ENCODE results near the gene HEBP2.
"Not testable (repeated sequence)": the region's sequence is repeated elsewhere in the genome, so short reads cannot be mapped to it uniquely, and the experiment has no call there.

Gene HEBP2, protein sequence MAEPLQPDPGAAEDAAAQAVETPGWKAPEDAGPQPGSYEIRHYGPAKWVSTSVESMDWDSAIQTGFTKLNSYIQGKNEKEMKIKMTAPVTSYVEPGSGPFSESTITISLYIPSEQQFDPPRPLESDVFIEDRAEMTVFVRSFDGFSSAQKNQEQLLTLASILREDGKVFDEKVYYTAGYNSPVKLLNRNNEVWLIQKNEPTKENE

DNA sequence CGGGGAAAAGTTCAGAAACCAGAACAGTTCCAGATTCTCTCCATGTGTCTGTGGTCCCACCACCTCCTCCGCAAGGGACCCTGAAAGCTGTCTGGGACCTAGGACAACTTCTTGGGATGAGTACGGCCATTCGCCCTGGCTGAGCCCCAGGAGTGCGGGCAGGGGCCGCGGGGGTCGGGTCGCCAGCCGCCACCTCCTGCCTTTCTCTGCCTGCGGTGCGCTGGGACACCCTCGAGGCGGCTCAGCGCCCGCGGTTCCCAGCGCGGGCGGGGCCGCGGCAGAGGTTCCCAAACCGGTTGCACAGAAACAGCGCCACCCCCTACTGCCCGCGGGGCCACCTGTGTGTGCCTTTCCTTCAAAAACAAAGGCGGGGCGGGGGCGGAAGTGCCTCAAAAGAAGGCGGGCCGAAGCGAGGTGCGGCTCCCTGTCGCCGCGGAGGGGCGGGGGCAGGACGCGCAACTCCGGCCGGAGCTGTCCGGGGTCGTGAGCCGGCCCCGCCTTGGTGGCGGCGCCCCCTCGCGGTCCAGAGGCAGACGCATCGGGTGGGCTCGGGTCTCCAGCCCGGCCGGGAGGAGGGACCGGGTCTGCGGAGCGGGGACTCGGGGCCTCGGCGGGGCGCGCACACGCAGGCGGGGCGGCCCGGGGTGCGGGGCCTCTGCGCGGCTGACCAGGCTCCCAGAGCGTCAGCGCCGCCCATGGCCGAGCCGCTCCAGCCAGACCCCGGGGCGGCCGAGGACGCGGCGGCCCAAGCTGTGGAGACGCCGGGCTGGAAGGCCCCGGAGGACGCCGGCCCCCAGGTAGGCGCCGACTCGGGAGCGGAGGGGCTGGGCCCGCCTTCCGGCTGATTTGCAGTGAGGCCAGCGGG is at the start of gene HEBP2:
TSS of gene HEBP2 (plus strand) at position 423 of the 865 bp plus-strand sequence. CDS start at position 696, 273 bp downstream.
- peak; percentile 77 to 90 for DNase-seq (ENCODE audit: extremely low read depth in 1 of 2, low read depth in 1 of 2)

DNA sequence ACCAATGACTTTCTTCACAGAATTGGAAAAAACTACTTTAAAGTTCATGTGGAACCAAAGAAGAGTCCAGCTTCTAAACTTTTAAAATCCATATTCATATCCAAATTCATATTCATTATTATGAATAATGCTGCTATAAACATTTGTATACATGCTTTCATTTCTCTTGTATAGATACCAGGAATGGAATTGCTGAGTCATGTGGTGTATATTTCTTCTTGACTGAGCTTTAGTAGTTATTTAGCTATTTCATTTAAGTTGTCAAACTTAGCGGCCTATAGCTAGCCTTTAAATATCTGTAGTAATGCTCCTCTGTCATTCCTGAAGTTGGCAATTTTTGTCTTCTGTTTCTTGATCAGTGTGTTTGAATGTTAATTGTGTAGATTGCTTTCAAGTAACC is 46.1 kb upstream of the HEBP2 start:
- DNase-seq (ENCODE audit: extremely low read depth in 1 of 2, low read depth in 1 of 2) = no peak

DNA sequence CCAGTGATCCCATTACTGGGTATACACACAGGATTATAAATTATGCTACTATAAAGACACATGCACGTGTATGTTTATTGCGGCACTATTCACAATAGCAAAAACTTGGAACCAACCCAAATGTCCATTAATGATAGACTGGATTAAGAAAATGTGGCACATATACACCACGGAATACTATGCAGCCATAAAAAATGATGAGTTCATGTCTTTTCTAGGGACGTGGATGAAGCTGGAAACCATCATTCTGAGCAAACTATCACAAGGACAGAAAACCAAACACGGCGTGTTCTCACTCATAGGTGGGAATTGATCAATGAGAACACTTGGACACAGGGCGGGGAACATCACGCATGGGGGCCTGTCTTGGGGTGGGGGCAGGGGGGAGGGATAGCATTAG is 35.3 kb upstream of the HEBP2 start:
- not testable (repeated sequence) for DNase-seq (ENCODE audit: extremely low read depth in 1 of 2, low read depth in 1 of 2)

DNA sequence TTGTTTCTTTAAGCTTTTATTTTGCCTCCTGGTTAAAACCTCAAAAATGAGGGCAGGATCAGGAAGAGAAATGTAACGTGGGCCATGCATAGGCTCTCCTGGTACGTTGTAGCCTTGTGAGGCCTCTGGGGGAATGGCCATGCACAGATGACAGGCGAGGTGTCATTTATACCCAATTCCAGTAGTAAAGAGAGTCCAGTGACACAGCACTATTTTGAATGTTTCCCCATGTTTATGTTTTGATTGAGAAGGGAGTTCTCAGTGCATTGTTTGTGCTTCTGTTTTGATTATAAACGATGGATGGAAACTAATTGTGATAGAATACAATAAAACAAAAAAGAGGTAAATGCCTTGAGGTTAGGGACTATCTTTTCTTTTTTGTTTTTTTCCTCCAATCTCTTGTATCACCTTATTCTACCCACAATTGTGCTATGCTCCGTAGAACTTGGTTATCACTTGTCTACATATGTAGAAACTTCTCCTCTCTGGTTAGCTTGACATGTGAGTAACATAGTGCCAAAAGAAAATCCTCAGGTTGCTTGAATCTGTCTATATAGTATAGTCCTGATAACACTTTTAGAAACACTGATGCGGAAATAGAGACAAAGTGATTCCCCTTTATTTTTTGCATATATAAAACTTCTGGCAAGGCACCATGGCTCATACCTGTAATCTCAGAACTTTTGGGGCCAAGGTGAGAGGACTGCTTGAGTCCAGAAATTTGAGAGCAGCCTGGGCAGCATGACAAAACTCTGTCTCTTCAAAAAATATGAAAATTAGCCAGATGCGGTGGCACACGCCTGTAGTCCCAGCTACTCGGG is 33.2 kb upstream of the HEBP2 start:
- no peak for DNase-seq (ENCODE audit: extremely low read depth in 1 of 2, low read depth in 1 of 2)

DNA sequence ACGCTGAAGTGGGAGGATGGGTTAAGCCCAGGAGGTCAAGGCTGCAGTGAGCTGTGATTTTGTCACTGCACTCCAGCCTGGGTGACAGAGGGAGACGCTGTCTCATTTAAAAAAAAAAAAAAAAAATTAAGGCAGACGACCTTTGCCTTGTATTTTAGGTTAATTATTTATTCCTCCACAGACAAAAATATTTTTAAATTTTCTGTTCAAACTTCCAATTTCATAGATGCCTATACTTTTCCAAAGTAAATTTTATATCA is 32.6 kb upstream of the HEBP2 start:
- DNase-seq (ENCODE audit: extremely low read depth in 1 of 2, low read depth in 1 of 2) = no peak

DNA sequence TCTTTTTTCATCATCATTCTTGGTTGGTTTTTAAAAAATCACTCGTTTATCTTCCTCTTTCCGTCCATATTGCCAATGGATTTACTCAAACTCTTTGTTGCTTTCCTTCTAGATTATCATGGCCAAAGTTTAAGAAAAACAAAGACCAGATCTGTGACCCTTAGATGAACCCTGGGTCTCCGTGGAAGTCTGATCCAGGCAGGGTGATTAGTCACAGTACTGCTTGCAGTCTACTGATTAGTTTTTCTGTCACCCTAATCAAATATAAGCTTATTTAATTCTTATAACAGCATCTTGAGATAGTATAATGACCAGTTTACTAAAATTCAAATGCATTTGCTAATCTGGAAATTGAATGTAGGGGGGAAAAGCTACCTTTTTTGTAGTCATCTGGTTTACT is 32.3 kb upstream of the HEBP2 start:
- DNase-seq (ENCODE audit: extremely low read depth in 1 of 2, low read depth in 1 of 2) = no peak

DNA sequence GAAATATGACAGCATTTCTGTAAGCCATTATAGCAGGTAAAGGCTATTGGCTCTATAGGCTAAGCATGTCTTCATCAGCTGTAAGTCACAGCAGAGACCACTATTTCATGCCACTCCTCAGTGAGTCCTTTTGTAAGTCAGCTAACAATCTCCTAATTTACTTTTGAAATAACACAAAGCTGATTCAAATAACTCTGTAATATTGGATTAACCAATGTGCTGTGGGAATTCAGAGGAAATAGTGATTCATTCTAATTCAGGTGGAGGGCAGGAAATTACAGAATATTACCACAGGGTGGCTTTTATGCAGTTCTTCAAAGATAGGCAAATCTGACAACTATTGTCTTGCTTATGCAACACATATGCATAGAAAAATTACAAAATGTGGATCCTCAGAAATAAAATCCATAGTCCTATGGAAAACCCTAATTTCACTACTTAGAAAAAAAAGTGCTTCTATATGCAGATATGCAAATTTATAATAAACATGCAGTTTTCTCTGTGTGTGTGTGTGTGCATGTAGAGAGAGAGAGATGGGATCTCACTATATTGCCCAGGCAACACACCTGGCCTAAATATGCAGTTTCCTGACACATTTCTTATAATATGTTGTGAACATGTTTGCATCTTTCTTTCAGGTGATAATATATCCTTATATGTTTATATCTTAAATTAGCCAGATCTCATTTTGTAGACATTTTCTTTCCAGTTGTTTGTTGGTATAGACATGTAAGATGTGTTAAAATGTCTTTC is 31.1 kb upstream of the HEBP2 start:
- DNase-seq (ENCODE audit: extremely low read depth in 1 of 2, low read depth in 1 of 2) = no peak

DNA sequence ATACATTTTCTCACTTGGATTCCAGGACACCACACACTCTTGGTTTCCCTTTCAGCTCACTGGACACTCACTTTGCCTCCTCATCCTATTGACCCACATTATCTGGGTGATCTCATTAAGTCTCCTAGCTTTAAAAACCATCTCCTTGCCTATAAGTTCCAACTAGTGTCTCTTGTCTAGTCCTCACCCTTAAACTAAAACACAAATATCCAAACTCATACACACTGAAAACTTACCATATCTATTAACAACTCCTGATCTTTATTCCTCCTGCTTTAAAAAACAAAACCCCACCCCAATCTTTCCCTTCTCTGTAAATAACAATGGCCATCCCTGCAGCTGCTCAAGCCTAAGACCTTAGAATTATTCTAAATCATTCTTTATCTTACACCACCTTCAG is 29.8 kb upstream of the HEBP2 start:
- DNase-seq (ENCODE audit: extremely low read depth in 1 of 2, low read depth in 1 of 2) = no peak

DNA sequence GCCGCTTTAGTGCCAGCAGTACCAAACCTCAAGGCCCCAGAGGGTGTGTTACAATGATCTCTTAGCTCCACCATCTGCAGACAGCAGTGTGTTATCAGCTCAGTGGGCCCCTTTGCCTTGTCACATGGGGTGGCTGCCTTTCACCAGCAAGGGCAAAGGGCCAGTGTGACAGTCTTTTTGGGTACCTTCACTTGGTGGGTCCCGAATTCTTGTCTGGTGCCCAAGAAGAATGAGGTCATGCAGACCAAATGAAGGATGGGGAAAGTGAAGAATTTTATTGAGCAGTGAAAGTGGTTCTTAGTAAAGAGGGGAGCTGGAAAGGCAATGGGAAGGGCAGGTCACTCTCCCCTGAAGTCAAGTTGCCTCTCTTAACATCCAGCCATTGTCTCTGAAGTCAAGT is 29.2 kb upstream of the HEBP2 start:
- no peak for DNase-seq (ENCODE audit: extremely low read depth in 1 of 2, low read depth in 1 of 2)

DNA sequence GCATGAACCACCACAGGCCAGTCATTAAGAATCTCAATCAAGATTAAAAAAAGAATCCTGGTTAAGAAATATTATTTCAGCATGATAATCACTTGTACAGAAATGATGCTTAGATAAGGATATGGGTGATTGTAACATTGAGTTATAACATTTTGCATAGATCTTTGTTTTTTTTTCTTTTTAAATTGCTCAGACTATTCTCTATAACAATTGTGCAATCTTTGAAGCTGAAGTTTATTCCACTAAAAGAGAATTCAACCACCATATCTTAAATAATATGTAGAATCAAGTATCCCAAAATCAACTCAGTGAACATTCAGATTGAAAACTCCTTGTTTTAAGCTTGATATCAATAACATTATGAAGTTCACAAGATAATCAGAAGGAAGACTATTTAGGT is 27.0 kb upstream of the HEBP2 start:
- DNase-seq (ENCODE audit: extremely low read depth in 1 of 2, low read depth in 1 of 2) = no peak

DNA sequence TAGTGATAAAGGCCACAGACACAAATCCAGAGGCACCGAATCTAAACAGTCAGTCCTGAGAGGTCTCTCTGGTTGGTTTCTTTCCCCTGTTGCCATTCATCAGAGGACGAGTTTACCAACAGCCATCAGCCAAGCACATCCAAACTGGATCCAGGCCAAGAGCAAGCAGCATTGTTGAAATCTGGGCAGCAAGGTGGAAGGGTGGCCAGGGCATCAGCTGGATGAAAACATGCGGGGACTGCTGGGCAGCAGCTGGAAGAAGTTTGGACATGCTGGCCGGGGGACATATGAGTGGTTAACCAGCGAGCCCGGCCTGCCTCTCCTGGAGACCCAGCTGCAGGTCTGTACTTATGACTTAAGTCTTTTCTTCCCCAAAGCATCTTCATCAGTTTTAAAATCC is 26.2 kb upstream of the HEBP2 start, which contains the start of gene SMIM28:
TSS of gene SMIM28 (plus strand) at position 62 of the 400 bp plus-strand sequence. CDS start at position 230, 168 bp downstream.
- DNase-seq (ENCODE audit: extremely low read depth in 1 of 2, low read depth in 1 of 2) = no peak

DNA sequence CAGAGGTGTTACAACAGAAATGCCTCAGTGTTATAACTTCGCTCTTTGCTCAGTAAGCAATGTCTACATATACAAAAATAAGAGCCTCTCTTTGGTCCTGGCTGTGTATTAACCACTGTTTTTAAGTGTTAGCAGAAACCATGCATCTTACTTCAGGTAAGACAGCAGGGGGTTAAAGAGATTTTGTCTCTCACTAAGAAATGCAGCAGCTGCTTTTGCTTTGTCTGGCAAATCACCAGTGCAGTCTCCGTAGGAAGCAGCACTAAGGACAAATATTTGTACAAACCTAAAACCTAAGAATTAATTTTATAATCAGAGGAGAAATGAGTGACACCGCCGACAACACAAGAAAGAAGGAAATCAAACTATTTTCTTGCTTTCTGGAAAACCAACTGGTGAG is 25.6 kb upstream of the HEBP2 start:
- DNase-seq (ENCODE audit: extremely low read depth in 1 of 2, low read depth in 1 of 2) = no peak

DNA sequence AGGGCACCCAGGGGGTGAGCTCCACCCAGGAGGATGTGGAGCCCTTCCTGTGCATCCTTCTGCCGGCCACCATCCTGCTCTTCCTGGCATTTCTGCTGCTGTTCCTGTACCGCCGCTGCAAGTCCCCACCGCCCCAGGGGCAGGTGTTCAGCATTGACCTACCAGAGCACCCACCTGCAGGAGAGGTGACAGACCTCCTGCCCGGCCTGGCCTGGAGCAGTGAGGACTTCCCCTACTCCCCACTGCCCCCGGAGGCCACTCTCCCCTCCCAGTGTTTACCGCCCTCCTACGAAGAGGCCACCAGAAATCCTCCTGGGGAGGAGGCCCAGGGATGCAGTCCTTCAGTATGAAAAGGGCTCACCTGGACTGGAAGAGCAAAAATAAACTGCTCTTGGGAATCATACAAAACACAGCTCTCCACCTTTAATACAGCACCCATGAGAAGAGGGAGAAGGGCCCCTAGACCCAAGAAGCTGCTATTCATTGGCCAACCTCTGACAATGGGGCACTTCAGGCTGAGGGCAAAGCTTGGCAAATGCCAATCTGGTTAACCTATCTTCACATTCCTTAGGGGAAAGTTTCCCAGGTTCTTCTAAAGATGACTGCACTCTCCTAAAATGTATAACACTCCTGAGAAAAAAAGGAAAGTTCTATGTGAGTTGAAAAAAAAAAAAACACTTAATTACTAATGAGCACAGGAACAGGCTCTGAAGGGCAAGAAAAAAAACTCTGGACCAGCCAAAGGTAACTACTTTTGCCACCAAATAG is 21.3 kb upstream of the HEBP2 start:
- no peak for DNase-seq (ENCODE audit: extremely low read depth in 1 of 2, low read depth in 1 of 2)

DNA sequence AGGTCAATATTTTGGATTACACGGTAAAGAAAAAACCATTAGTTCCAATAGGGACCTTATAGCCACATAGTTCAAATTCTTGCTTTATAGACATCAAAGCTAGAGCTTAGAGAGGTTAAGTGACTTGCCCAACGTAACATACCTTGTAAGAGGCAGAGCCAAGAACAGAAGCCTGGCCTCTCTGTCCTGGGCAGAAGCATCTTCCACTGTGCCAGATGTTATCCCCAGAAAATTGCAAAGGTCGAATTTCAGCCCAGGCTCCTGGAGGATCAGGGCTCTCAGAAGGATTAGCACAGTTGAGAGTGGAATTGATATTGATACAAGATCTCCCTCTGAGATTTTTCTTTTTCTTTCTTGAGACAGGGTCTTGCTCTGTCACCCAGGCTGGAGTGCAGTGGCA is 20.2 kb upstream of the HEBP2 start:
- no peak for DNase-seq (ENCODE audit: extremely low read depth in 1 of 2, low read depth in 1 of 2)

DNA sequence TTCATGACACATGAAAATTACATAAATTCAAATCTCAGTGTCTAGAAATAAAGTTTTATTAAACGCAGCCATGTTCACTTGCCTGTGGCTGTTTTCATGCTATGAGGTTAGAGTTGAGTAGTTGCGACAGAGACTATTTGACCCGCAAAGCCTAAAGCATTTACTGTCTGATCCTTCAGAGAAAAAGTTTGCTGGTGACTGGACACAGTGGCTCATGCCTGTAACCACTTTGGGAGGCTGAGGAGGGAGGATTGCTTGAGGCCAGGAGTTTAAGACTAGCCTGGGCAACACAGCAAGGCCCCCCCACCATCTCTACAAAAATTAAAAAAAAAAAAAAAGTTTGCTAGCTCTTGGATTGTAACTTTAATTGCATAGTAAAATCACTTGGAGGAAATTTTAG is 17.1 kb upstream of the HEBP2 start:
- DNase-seq (ENCODE audit: extremely low read depth in 1 of 2, low read depth in 1 of 2) = no peak

DNA sequence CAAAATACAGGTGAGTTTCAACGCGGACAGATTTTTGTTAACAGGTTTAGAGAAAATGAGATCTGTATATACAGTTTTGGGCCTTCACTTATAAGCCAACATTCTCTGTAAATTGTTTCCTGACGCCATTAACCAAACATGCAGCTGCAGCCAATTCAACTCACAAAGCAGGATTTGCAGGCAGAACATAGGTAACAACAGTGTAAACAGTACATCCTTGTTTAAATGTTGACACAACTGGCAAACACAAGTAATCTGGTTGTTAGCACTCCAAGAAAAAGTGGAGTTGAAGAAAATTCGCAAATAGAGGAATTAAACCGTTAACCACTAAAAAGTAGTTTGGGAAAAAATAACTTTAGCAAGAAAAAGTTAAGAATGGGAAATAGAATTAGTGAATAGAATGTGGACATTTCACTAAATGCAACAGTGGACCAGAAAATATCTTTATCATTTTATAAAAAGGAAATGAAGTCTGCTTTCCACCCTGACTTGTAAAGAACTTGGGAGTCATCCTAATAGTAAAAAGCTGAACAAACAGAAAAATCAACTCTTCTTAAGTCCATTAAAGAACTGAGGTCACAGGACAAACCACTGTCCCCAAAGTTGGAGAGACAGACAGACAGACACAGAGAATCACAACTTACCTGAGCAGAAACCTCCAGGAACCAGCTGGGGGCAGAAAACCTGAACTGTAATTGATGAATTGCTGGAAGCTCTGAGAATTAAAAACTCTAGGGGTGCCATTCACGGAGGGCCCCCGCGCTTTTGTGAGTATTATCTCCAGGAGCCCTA is 16.2 kb upstream of the HEBP2 start:
- no peak for DNase-seq (ENCODE audit: extremely low read depth in 1 of 2, low read depth in 1 of 2)

DNA sequence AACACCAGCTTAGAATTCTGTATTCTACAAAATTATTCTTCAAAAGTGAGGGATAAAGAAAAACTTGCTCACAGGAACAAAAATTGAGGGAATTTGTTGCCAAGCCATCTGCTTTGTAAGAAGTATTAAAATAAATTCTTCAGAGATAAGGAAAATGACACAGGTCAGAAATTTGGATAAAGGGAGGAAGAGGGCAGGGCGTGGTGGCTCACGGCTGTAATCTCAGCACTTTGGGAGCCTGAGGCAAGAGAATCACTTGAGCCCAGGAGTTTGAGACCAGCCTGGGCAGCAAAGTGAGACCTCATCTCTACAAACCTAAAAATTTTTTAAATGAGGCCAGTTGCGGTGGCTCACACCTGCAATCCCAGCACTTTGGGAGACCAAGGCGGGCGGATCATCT is 14.5 kb upstream of the HEBP2 start:
- DNase-seq (ENCODE audit: extremely low read depth in 1 of 2, low read depth in 1 of 2) = no peak

DNA sequence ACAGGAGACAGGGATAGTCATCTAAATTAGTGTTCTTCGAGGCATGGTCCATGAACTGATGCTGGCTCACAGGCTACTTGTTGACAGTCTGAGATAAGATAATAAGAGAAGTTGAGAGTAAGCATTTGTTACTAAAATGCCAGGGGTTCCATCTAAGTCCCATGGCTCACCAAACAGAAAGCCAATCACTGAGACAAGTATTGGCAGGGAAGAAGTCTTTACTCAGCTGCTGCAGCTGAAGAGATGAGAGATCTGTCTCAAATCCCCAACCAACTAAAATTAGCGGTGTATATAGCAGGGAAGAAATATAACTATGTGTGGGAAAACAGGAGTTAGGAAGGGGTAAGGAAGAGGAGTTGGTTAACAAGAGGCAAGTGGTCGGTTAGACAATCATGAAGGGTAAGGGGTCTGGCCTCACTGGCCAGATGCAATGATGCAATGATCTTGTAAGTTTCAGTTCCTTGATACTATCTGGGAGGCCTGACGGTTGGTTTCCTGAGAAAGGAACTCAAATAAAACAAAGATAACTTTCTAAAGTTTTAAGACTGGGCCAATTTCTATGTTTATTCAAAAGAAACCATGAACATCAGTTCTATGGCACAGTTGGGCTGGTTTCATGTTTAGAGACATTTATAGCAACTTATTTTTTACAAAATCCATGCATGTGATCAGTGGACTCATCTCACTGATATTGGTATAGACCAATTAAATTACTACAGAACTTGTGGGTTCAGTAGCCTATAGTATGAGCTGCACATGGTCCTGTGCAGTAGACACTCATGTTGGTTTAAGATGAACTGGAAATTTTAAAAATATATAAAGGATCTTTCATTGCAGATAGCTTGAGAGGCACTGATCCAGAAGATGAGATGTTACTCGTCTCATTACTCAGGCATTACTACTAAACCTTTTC is 9.9 kb upstream of the HEBP2 start:
- no peak for DNase-seq (ENCODE audit: extremely low read depth in 1 of 2, low read depth in 1 of 2)

DNA sequence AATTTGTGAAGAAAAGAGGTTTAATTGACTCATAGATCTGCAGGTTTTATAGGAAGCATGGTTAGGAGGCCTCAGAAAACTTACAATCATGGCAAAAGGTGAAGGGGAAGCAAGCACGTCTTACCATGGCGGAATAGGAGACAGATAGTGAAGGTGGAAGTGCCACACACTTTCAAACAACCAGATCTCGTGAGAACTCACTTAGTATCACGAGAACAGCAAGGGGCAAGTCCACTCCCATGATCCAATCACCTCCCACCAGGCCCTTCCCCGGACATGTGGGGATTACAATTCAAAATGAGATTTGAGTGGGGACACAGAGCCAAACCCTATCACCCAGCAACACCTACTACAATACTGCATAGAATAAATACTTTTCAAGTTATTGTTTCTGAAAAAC is 7.3 kb upstream of the HEBP2 start:
- no peak for DNase-seq (ENCODE audit: extremely low read depth in 1 of 2, low read depth in 1 of 2)

Data from activated CD8-positive, alpha-beta memory T cell treated with anti-CD3 and anti-CD28 coated beads for 1 hour (primary cell).